ENCODE data around the gene TMEM72.

Gene TMEM72

DNA sequence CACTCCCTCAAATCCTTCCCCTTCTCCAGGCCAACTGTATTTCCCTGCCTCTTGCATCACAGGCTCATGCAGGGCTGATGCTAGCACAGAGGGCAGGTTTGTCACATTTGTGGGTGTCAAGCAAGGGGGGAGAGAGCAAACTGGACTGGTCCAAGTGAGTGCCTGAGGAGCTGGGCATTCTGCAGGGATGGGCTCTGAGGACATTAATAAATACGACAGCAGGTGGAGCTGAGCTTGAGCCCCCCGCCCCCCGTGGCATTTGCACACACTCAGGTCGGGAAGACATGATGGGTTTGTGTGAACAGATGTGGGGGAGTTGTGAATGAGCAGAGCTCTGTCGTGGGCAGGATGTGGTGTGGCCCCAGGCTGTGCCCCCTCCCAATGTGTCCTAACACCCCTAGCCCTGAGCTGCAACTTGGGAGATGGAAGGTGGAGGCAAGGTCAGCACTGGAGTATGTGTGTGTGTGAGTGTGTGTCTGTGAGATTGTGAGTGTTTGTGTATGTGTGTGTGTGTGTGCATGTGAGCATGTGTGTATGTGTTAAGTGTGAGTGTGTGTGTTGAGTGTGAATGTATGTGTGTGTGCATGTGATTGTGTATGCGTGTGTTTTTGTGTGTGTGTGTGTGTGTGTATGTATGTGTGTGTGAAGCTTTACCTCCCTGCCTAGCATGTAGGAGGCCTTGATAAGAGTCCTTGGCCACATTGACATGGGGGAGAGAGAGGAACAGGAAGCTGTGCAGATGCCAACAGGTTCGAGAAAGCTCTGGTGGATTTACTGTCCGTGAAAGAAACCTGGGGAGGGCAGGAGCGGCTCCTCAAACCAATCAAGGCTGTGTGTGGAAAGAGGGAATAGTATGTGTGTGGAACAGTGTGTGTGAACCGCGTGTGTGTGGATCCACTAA lies 57.6 kb downstream of the TMEM72 start:
- no peak overlapping the region for H3K4me3 ChIP-seq (ENCODE audit: severe bottlenecking)
- H3K27me3 ChIP-seq (ENCODE audit: insufficient read depth, poor library complexity, severe bottlenecking), result no peaks in the 10 kb centered on the region
- no peaks in the 10 kb centered on the region for H3K4me1 ChIP-seq (ENCODE audit: insufficient read depth, poor library complexity, severe bottlenecking)
- no peaks in the 10 kb centered on the region for H3K36me3 ChIP-seq (ENCODE audit: low read depth)
- DNase-seq (ENCODE audit: low spot score) (no peak), ATAC-seq (ENCODE audit: low read depth) (no peak)
- TF ChIP-seq, protein P1, sequence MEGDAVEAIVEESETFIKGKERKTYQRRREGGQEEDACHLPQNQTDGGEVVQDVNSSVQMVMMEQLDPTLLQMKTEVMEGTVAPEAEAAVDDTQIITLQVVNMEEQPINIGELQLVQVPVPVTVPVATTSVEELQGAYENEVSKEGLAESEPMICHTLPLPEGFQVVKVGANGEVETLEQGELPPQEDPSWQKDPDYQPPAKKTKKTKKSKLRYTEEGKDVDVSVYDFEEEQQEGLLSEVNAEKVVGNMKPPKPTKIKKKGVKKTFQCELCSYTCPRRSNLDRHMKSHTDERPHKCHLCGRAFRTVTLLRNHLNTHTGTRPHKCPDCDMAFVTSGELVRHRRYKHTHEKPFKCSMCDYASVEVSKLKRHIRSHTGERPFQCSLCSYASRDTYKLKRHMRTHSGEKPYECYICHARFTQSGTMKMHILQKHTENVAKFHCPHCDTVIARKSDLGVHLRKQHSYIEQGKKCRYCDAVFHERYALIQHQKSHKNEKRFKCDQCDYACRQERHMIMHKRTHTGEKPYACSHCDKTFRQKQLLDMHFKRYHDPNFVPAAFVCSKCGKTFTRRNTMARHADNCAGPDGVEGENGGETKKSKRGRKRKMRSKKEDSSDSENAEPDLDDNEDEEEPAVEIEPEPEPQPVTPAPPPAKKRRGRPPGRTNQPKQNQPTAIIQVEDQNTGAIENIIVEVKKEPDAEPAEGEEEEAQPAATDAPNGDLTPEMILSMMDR (IDR thresholded peaks at IDR 0.05; ENCODE audit: poor library complexity, severe bottlenecking), result no peak
- no peaks in the 10 kb centered on the region for H3K9me3 ChIP-seq (ENCODE audit: severe bottlenecking)
- H3K27ac ChIP-seq (ENCODE audit: poor library complexity, severe bottlenecking), result no peak overlapping the region

DNA sequence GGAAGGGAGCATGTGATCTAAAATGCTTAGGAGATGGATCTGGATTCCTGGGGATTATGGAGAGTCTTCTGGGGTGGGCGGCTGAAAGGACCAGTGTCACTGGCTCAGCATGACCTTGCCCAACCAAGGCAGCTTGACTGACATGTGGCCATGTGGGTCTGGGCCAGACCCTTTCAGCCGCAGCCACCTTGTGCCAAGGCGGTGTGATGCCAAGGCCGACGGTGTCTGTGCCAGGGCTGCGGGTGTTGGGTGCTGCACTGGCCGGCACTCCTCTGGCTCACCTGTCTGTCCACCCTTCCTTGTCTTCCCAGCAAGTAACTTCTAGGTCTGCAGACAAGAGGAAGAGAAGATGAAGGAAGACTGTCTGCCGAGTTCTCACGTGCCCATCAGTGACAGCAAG lies 58.7 kb downstream of the TMEM72 start:
- ATAC-seq (ENCODE audit: low read depth) (no peak), DNase-seq (ENCODE audit: low spot score) (no peak)
- Histone ChIP-seq H3K4me1 (ENCODE audit: insufficient read depth, poor library complexity, severe bottlenecking) (no peaks in the 10 kb centered on the region), H3K36me3 (ENCODE audit: low read depth) (no peaks in the 10 kb centered on the region), H3K4me3 (ENCODE audit: severe bottlenecking) (no peak overlapping the region), H3K27me3 (ENCODE audit: insufficient read depth, poor library complexity, severe bottlenecking) (no peaks in the 10 kb centered on the region), H3K9me3 (ENCODE audit: severe bottlenecking) (no peaks in the 10 kb centered on the region), H3K27ac (ENCODE audit: poor library complexity, severe bottlenecking) (no peak overlapping the region)
- TF ChIP-seq, protein P1 (IDR thresholded peaks at IDR 0.05; ENCODE audit: poor library complexity, severe bottlenecking), result no peak

DNA sequence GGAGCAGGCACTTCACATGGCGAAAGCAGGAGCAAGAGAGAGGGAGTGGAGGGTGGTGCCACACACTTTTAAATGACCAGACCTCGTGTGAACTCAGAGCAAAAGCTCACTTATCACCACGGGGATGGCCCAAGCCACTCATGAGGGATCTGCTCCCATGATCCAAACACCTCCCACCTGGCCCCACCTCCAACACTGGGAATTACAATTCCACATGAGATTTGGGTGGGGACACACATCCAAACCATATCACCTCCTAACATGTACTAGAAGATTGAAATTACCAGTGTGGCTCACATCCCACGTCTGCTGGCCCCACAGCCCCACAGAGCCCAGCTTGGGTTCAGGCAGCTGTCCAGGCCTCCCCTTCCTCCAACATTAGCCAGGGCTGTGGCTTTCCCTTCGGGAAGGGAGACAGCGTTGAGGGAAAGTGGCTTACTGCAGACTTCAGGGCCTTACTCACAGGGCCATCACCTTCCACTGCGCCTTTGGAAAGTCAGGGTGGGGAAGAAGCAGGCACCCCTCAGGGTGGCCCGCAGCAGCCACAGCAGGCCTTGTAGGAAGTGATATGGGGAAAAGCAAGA lies 59.8 kb downstream of the TMEM72 start:
- H3K36me3 ChIP-seq (ENCODE audit: low read depth), result no peaks in the 10 kb centered on the region
- no peaks in the 10 kb centered on the region for H3K27me3 ChIP-seq (ENCODE audit: insufficient read depth, poor library complexity, severe bottlenecking)
- ATAC-seq (ENCODE audit: low read depth), result no peak
- H3K4me1 ChIP-seq (ENCODE audit: insufficient read depth, poor library complexity, severe bottlenecking), result no peaks in the 10 kb centered on the region
- TF ChIP-seq, protein P1 (IDR thresholded peaks at IDR 0.05; ENCODE audit: poor library complexity, severe bottlenecking), result no peak
- H3K9me3 ChIP-seq (ENCODE audit: severe bottlenecking), result no peaks in the 10 kb centered on the region
- H3K4me3 ChIP-seq (ENCODE audit: severe bottlenecking), result no peak overlapping the region
- DNase-seq (ENCODE audit: low spot score), result no peak
- H3K27ac ChIP-seq (ENCODE audit: poor library complexity, severe bottlenecking), result no peak overlapping the region

DNA sequence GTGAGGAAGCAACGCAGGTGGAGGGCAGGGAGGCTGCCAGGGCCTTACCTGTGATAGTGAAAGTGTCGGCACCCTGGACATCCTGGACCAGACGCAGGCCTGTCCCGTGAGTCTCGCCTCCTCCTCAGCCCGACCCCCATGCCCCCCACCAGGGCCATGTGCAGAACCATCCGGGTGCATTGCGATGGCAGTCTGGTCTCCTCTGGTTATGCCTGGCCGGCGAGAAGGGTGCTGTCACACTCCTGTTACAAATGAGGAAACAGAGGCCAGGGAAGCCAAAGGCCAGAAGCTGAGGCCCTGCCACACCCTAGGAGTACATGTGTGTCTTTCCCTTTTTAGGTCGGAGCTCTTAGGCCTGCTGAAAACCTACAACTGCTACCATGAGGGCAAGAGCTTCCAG lies 60.3 kb downstream of the TMEM72 start:
- no peak for ATAC-seq (ENCODE audit: low read depth)
- Histone ChIP-seq H3K27ac (ENCODE audit: poor library complexity, severe bottlenecking) (no peak overlapping the region), H3K4me1 (ENCODE audit: insufficient read depth, poor library complexity, severe bottlenecking) (no peaks in the 10 kb centered on the region)

More for the DNA sequence above, 60.3 kb downstream of the TMEM72 start:
- H3K4me3 ChIP-seq (ENCODE audit: severe bottlenecking), result no peak overlapping the region
- TF ChIP-seq, protein P1 (IDR thresholded peaks at IDR 0.05; ENCODE audit: poor library complexity, severe bottlenecking), result no peak
- H3K27me3 ChIP-seq (ENCODE audit: insufficient read depth, poor library complexity, severe bottlenecking), result no peaks in the 10 kb centered on the region
- H3K36me3 ChIP-seq (ENCODE audit: low read depth), result no peaks in the 10 kb centered on the region
- no peaks in the 10 kb centered on the region for H3K9me3 ChIP-seq (ENCODE audit: severe bottlenecking)
- no peak for DNase-seq (ENCODE audit: low spot score)
